Measurements from ENCODE around the gene ANKRD44. TPM values are rescaled to one million over a fixed set of nuclear protein-coding genes. Genes with fewer than 3 reads are reported as not detected.

ANKRD44 gene
- total RNA-seq, 2 donors from 2014 or later: 57.8 to 93.4 TPM

GRCh38 chr2:197146995-197147394, 163.6 kb downstream of the ANKRD44 start:
- Histone ChIP-seq H3K9me3 (no peaks in the 10 kb centered on the region), H3K27me3 (replicated peaks; ENCODE audit: insufficient read depth) (no peaks in the 10 kb centered on the region), H3K4me1 (ENCODE audit: control insufficient read depth in 1 of 2, low read depth in 2 of 2) (peaks cover 5 to 9% of the 10 kb centered on the region in 2 donors), H3K36me3 (no peaks in the 10 kb centered on the region), H3K27ac (no peak overlapping the region), H3K4me3 (no peak overlapping the region)
- TF ChIP-seq CTCF (IDR thresholded peaks at IDR 0.05): no peak
- ATAC-seq (ENCODE audit: insufficient number of reproducible peaks, low FRiP score, low read depth) (no peak), DNase-seq (ENCODE audit: low spot score) (no peak)

GRCh38 chr2:197145471-197146056, 165.0 kb downstream of the ANKRD44 start:
- Histone ChIP-seq H3K36me3 (no peaks in the 10 kb centered on the region), H3K9me3 (no peaks in the 10 kb centered on the region), H3K27ac (no peak overlapping the region), H3K4me1 (ENCODE audit: control insufficient read depth in 1 of 2, low read depth in 2 of 2) (no peaks in the 10 kb centered on the region), H3K27me3 (replicated peaks; ENCODE audit: insufficient read depth) (no peaks in the 10 kb centered on the region), H3K4me3 (no peak overlapping the region)
- ATAC-seq (ENCODE audit: insufficient number of reproducible peaks, low FRiP score, low read depth) (no peak), DNase-seq (ENCODE audit: low spot score) (no peak)
- TF ChIP-seq CTCF (IDR thresholded peaks at IDR 0.05): no peak

GRCh38 chr2:197144183-197144582, 166.4 kb downstream of the ANKRD44 start:
- Histone ChIP-seq H3K36me3 (no peaks in the 10 kb centered on the region), H3K27me3 (replicated peaks; ENCODE audit: insufficient read depth) (no peaks in the 10 kb centered on the region), H3K27ac (no peak overlapping the region), H3K4me3 (no peak overlapping the region), H3K4me1 (ENCODE audit: control insufficient read depth in 1 of 2, low read depth in 2 of 2) (no peaks in the 10 kb centered on the region), H3K9me3 (no peaks in the 10 kb centered on the region)
- ATAC-seq (ENCODE audit: insufficient number of reproducible peaks, low FRiP score, low read depth): no peak
- no peak for TF ChIP-seq CTCF (IDR thresholded peaks at IDR 0.05)
- no peak for DNase-seq (ENCODE audit: low spot score)

GRCh38 chr2:197141702-197142473, 168.7 kb downstream of the ANKRD44 start:
- Histone ChIP-seq H3K36me3 (no peaks in the 10 kb centered on the region), H3K9me3 (no peaks in the 10 kb centered on the region), H3K27ac (no peak overlapping the region), H3K27me3 (replicated peaks; ENCODE audit: insufficient read depth) (no peaks in the 10 kb centered on the region), H3K4me1 (ENCODE audit: control insufficient read depth in 1 of 2, low read depth in 2 of 2) (peaks cover 7 to 17% of the 10 kb centered on the region in 2 donors), H3K4me3 (no peak overlapping the region)
- ATAC-seq (ENCODE audit: insufficient number of reproducible peaks, low FRiP score, low read depth) (no peak), DNase-seq (ENCODE audit: low spot score) (no peak)
- no peak for TF ChIP-seq CTCF (IDR thresholded peaks at IDR 0.05)

GRCh38 chr2:197140045-197140444, 170.5 kb downstream of the ANKRD44 start:
- H3K4me3 ChIP-seq: no peak overlapping the region
- no peak for ATAC-seq (ENCODE audit: insufficient number of reproducible peaks, low FRiP score, low read depth)
- no peaks in the 10 kb centered on the region for H3K36me3 ChIP-seq
- DNase-seq (ENCODE audit: low spot score): no peak
- H3K4me1 ChIP-seq (ENCODE audit: control insufficient read depth in 1 of 2, low read depth in 2 of 2): peaks cover 10 to 28% of the 10 kb centered on the region in 2 donors
- H3K9me3 ChIP-seq: no peaks in the 10 kb centered on the region
- no peak overlapping the region for H3K27ac ChIP-seq
- no peak for TF ChIP-seq CTCF (IDR thresholded peaks at IDR 0.05)
- H3K27me3 ChIP-seq (replicated peaks; ENCODE audit: insufficient read depth): no peaks in the 10 kb centered on the region
